ENCODE measurements around the gene USP16. TPM values are rescaled to one million over a fixed set of nuclear protein-coding genes. Genes with fewer than 3 reads are reported as not detected.

The USP16 gene
- total RNA-seq, 2 donors from 2014 or later = 34.5 to 38.9 TPM

GRCh38 chr21:28991861-28992525 is 32.5 kb upstream of the USP16 start:
- ATAC-seq (ENCODE audit: insufficient number of reproducible peaks, low FRiP score, low read depth) (no peak), DNase-seq (ENCODE audit: low spot score) (no peak)
- Histone ChIP-seq H3K4me1 (ENCODE audit: control insufficient read depth in 1 of 2, low read depth in 2 of 2) (peaks cover 17 to 20% of the 10 kb centered on the region in 2 donors), H3K27me3 (replicated peaks; ENCODE audit: insufficient read depth) (no peaks in the 10 kb centered on the region), H3K9me3 (no peaks in the 10 kb centered on the region), H3K36me3 (no peaks in the 10 kb centered on the region), H3K27ac (peak overlapping the region; percentile 87 to 89), H3K4me3 (peak overlapping the region; percentile 93)
- TF ChIP-seq CTCF (IDR thresholded peaks at IDR 0.05) = no peak

- Histone ChIP-seq H3K4me3 (peak within 1 kb of the TSS; percentile 93), H3K36me3 (no peaks in the 10 kb centered on the region), H3K4me1 (ENCODE audit: control insufficient read depth in 1 of 2, low read depth in 2 of 2) (peaks cover 12 to 20% of the 10 kb centered on the region in 2 donors), H3K27ac (peak within 1 kb of the TSS; percentile 87 to 89), H3K27me3 (replicated peaks; ENCODE audit: insufficient read depth) (no peaks in the 10 kb centered on the region), H3K9me3 (no peaks in the 10 kb centered on the region)
- peak; percentile 95 for DNase-seq (ENCODE audit: low spot score)
- no peak for TF ChIP-seq CTCF (IDR thresholded peaks at IDR 0.05)
- ATAC-seq (ENCODE audit: insufficient number of reproducible peaks, low FRiP score, low read depth) = peak; percentile 98
These were observed 31.8 kb upstream of the USP16 start, which contains the start of gene LTN1 for GRCh38 chr21:28992526-28993292. LTN1 (minus strand) TSS chr21:28992877; CDS start chr21:28992805, 72 bp downstream.

GRCh38 chr21:28993293-28993629 is 31.2 kb upstream of the USP16 start:
- TF ChIP-seq CTCF (IDR thresholded peaks at IDR 0.05) = no peak
- no peak for DNase-seq (ENCODE audit: low spot score)
- Histone ChIP-seq H3K9me3 (no peaks in the 10 kb centered on the region), H3K36me3 (no peaks in the 10 kb centered on the region), H3K27me3 (replicated peaks; ENCODE audit: insufficient read depth) (no peaks in the 10 kb centered on the region), H3K4me3 (peak overlapping the region; percentile 93), H3K4me1 (ENCODE audit: control insufficient read depth in 1 of 2, low read depth in 2 of 2) (peaks cover 12 to 20% of the 10 kb centered on the region in 2 donors), H3K27ac (peak overlapping the region; percentile 87 to 89)
- no peak for ATAC-seq (ENCODE audit: insufficient number of reproducible peaks, low FRiP score, low read depth)

GRCh38 chr21:29002442-29003144 is 21.9 kb upstream of the USP16 start:
- H3K4me3 ChIP-seq = peak overlapping the region; percentile 86
- TF ChIP-seq CTCF (IDR thresholded peaks at IDR 0.05) = no peak
- DNase-seq (ENCODE audit: low spot score) = peak; percentile 85
- H3K27ac ChIP-seq = peak overlapping the region; percentile 94 to 98
- peaks cover 6% of the 10 kb centered on the region for H3K36me3 ChIP-seq
- peaks cover 0 to 6% of the 10 kb centered on the region in 2 donors for H3K4me1 ChIP-seq (ENCODE audit: control insufficient read depth in 1 of 2, low read depth in 2 of 2)
- peak; percentile 98 for ATAC-seq (ENCODE audit: insufficient number of reproducible peaks, low FRiP score, low read depth)
- H3K9me3 ChIP-seq = no peaks in the 10 kb centered on the region
- no peaks in the 10 kb centered on the region for H3K27me3 ChIP-seq (replicated peaks; ENCODE audit: insufficient read depth)

- Histone ChIP-seq H3K36me3 (peaks cover 13% of the 10 kb centered on the region), H3K4me1 (ENCODE audit: control insufficient read depth in 1 of 2, low read depth in 2 of 2) (peaks cover 0 to 6% of the 10 kb centered on the region in 2 donors), H3K27ac (no peak overlapping the region), H3K4me3 (no peak overlapping the region), H3K27me3 (replicated peaks; ENCODE audit: insufficient read depth) (no peaks in the 10 kb centered on the region), H3K9me3 (no peaks in the 10 kb centered on the region)
- no peak for TF ChIP-seq CTCF (IDR thresholded peaks at IDR 0.05)
- DNase-seq (ENCODE audit: low spot score) (no peak), ATAC-seq (ENCODE audit: insufficient number of reproducible peaks, low FRiP score, low read depth) (no peak)
These were observed 18.8 kb upstream of the USP16 start for GRCh38 chr21:29005696-29006095.
